Measurements from ENCODE around the gene BIRC6.

DNA sequence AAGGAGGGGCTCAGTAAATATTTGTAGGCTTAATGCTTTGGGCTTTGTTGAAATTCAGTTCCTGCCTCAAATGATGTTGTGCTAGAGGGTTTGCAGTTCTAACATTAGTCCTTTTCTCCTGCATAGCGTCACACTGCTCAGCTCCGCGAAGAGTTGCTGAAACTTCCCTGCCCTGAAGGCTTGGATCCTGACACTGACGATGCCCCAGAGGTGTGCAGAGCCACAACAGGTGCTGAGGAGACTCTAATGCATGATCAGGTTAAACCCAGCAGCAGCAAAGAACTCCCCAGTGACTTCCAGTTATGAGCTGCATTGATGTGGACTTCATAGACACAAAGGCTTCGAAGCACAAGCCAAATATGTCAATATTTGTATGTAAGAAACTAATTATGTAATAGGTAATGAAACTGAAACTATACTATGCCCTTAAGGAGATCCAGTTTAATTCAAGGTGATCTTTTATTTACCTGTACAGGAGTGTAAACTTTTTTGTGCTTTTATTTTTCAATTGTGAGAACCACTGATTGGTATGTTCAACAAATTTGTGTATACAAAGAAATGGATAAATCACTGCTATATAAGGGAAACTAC lies 260.9 kb downstream of the BIRC6 start:
- TF ChIP-seq GLIS3 (CRISPR knock-in tag; IDR thresholded peaks at IDR 0.05) (no peak), OSR1 (CRISPR knock-in tag; IDR thresholded peaks at IDR 0.05) (no peak)
- TF ChIP-seq, protein P1, sequence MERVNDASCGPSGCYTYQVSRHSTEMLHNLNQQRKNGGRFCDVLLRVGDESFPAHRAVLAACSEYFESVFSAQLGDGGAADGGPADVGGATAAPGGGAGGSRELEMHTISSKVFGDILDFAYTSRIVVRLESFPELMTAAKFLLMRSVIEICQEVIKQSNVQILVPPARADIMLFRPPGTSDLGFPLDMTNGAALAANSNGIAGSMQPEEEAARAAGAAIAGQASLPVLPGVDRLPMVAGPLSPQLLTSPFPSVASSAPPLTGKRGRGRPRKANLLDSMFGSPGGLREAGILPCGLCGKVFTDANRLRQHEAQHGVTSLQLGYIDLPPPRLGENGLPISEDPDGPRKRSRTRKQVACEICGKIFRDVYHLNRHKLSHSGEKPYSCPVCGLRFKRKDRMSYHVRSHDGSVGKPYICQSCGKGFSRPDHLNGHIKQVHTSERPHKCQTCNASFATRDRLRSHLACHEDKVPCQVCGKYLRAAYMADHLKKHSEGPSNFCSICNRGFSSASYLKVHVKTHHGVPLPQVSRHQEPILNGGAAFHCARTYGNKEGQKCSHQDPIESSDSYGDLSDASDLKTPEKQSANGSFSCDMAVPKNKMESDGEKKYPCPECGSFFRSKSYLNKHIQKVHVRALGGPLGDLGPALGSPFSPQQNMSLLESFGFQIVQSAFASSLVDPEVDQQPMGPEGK (CRISPR knock-in tag; IDR thresholded peaks at IDR 0.05; ENCODE audit: borderline replicate concordance) = no peak

All from SK-N-SH treated with all-trans-retinoic acid at 6 μM for 48 hours (cell line).